Mucosa of stomach (tissue), 1 donor: Measurements from ENCODE around the gene SEMA7A.

Source experiments
- H3K27me3 ChIP-seq: one replicate; pipeline ENCODE4 v1.7.0; 2013; ENCODE audit warnings: mild to moderate bottlenecking, low read length; ENCODE audit not compliant: control insufficient read depth, insufficient read depth
- H3K36me3 ChIP-seq: one replicate; pipeline ENCODE4 v1.7.0; 2013; ENCODE audit warnings: low read length; ENCODE audit not compliant: control insufficient read depth, insufficient read depth
- H3K4me1 ChIP-seq: one replicate; pipeline ENCODE4 v1.7.0; 2013; ENCODE audit warnings: mild to moderate bottlenecking, low read length; ENCODE audit not compliant: control insufficient read depth, insufficient read depth
- H3K4me3 ChIP-seq: one replicate; pipeline ENCODE4 v1.7.0; 2013; ENCODE audit warnings: low read length
- H3K9ac ChIP-seq: one replicate; pipeline ENCODE4 v1.7.0; 2013; ENCODE audit warnings: mild to moderate bottlenecking, low read length, moderate library complexity
- H3K9me3 ChIP-seq: one replicate; pipeline ENCODE4 v1.7.0; 2013; ENCODE audit warnings: mild to moderate bottlenecking, low read length, moderate library complexity; ENCODE audit not compliant: control insufficient read depth
- donor health status: Pancreatic carcinoma.

SEMA7A gene

DNA sequence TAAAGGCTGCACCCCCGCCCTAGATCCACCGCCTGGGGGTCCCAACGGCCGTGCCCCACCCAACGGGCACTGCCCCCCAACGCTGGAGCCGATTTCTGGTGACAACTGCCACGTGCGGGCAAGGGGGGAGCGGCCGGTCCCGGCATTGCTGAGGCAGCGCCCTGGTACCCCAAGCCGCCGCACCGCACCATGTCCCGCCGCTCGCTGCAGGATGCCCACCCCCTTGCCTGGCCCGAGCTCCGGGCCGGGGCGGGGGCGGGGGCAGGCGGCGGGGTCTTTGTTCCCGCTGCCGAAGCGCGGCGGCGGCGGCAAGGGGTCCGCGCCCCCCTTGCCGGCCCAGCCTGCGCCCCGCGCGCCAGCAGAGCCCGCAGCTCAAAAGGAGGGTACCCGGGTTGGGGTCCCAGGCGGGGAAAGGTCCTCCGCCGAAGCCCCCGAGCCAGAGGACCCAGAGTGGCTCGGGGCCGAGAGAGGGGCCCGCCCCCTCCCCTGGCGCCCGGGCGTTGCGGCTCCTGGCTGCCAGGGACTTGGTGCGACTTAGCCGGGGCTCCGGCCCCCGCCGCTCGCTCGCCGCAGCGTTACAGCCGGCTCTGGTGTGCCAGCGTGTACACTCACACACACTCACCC, 678 bp downstream of the SEMA7A start:
- peaks cover 30% of the 10 kb centered on the region for H3K27me3 ChIP-seq
- H3K4me1 ChIP-seq = peaks cover 7% of the 10 kb centered on the region
- H3K9ac ChIP-seq = peak overlapping the region; percentile 53

GRCh38 chr15:74432271-74432967, 1.3 kb downstream of the SEMA7A start:
- no peaks in the 10 kb centered on the region for H3K9me3 ChIP-seq
- H3K4me3 ChIP-seq = no peak overlapping the region
- peaks cover 7% of the 10 kb centered on the region for H3K4me1 ChIP-seq
- H3K9ac ChIP-seq = no peak overlapping the region
- H3K36me3 ChIP-seq = no peaks in the 10 kb centered on the region
- H3K27me3 ChIP-seq = peaks cover 30% of the 10 kb centered on the region

More for the DNA sequence above, 678 bp downstream of the SEMA7A start:
- Histone ChIP-seq H3K9me3 (no peaks in the 10 kb centered on the region), H3K4me3 (peak overlapping the region; percentile 15), H3K36me3 (no peaks in the 10 kb centered on the region)

DNA sequence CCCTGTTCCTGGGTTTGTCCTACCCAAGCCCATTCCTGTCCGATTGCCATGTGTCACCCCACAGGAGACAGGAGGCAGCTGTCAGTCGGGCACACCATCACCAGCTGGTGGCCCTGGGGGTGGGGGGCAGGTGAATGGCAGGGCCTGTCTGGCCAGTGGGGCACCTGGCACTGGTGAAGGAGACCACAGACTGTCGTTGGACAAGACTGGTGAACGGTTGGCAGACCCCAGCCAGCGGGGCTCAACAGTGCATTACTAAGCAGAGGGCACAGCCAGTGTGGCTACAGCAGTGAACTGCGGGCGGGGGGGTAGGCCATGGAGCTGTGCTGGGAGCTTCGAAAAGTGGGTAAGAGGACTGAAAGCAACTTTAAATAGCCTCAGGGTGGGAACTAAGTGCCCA, 2.1 kb downstream of the SEMA7A start:
- Histone ChIP-seq H3K4me1 (peaks cover 7% of the 10 kb centered on the region), H3K4me3 (no peak overlapping the region), H3K9ac (no peak overlapping the region), H3K36me3 (no peaks in the 10 kb centered on the region), H3K9me3 (no peaks in the 10 kb centered on the region), H3K27me3 (peaks cover 30% of the 10 kb centered on the region)

DNA sequence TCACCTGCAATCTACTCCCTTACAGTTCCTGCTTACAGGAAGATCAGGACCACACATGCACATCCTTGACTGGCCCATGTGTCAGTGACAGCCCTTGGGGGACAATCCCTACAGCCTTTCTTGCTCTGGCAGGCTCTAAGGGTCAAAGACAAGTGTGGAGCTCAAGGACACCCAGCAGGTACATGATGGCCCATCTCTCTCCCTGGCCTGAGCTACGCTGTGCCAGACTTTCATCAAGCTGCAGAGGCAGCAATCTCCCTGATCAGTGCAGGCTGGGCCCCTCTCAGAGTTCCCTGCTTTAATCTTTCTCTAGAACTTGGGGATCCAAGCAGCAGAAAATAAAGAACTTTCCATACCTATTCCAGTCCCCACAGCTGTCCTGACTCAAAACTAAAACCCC, 2.6 kb downstream of the SEMA7A start:
- Histone ChIP-seq H3K36me3 (no peaks in the 10 kb centered on the region), H3K27me3 (peaks cover 30% of the 10 kb centered on the region), H3K9me3 (no peaks in the 10 kb centered on the region), H3K9ac (no peak overlapping the region), H3K4me1 (peaks cover 7% of the 10 kb centered on the region), H3K4me3 (no peak overlapping the region)

- no peaks in the 10 kb centered on the region for H3K36me3 ChIP-seq
- no peak overlapping the region for H3K4me3 ChIP-seq
- no peaks in the 10 kb centered on the region for H3K9me3 ChIP-seq
- peaks cover 7% of the 10 kb centered on the region for H3K4me1 ChIP-seq
- no peak overlapping the region for H3K9ac ChIP-seq
- peaks cover 30% of the 10 kb centered on the region for H3K27me3 ChIP-seq
These were observed 3.2 kb downstream of the SEMA7A start for GRCh38 chr15:74430510-74430951.

GRCh38 chr15:74429781-74430400, 3.9 kb downstream of the SEMA7A start:
- Histone ChIP-seq H3K36me3 (no peaks in the 10 kb centered on the region), H3K27me3 (peaks cover 30% of the 10 kb centered on the region), H3K9me3 (no peaks in the 10 kb centered on the region), H3K4me1 (peaks cover 7% of the 10 kb centered on the region), H3K9ac (no peak overlapping the region), H3K4me3 (no peak overlapping the region)

DNA sequence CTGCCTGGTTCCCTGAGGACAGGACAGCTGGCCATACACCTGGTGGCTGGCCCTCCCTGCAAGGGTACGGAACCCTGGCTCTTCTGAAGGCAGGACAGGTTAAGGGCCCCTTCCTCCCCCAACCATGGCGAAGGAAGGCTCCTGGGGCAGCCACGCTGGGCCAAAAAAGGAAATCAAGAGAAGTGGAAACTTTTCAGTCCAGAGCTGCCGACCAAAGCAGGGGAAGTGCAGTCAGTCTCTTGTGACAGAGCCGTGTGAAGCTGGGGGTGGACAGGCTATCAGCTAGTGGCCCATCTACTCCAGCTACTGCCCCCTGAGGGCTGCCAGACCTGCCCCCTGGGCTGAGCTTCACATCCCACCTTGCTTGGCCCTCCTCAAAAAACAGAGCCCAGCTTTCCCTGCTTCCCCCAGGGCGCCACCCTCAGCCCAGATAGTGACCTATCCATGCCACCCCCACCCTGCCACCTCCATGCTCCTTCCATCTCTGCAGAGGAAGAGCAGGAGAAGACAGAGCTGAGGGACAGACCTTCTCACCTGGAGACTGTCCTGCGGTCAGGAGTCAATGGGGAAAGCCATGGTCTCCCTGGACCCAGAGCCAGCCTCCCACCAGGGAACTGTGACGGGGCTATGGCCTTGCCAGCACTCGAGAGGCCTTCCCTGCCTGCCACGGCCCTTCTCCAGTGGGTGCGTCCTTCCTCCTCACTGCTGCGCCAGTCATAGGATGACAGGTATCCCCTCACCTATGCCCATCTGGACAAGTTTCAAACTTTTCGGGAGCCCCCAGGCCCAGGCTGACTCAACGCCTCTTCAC, 4.6 kb downstream of the SEMA7A start:
- H3K36me3 ChIP-seq = no peaks in the 10 kb centered on the region
- H3K4me3 ChIP-seq = no peak overlapping the region
- H3K27me3 ChIP-seq = peaks cover 30% of the 10 kb centered on the region
- H3K9me3 ChIP-seq = no peaks in the 10 kb centered on the region
- H3K9ac ChIP-seq = no peak overlapping the region
- peaks cover 7% of the 10 kb centered on the region for H3K4me1 ChIP-seq

GRCh38 chr15:74428442-74428787, 5.3 kb downstream of the SEMA7A start:
- Histone ChIP-seq H3K9ac (no peak overlapping the region), H3K4me1 (peaks cover 7% of the 10 kb centered on the region), H3K4me3 (no peak overlapping the region), H3K36me3 (no peaks in the 10 kb centered on the region), H3K9me3 (no peaks in the 10 kb centered on the region), H3K27me3 (peaks cover 29% of the 10 kb centered on the region)

- H3K4me3 ChIP-seq = no peak overlapping the region
- no peaks in the 10 kb centered on the region for H3K36me3 ChIP-seq
- peaks cover 23% of the 10 kb centered on the region for H3K27me3 ChIP-seq
- H3K9me3 ChIP-seq = no peaks in the 10 kb centered on the region
- no peak overlapping the region for H3K9ac ChIP-seq
- peaks cover 5% of the 10 kb centered on the region for H3K4me1 ChIP-seq
These were observed 5.9 kb downstream of the SEMA7A start for GRCh38 chr15:74427607-74428441.

DNA sequence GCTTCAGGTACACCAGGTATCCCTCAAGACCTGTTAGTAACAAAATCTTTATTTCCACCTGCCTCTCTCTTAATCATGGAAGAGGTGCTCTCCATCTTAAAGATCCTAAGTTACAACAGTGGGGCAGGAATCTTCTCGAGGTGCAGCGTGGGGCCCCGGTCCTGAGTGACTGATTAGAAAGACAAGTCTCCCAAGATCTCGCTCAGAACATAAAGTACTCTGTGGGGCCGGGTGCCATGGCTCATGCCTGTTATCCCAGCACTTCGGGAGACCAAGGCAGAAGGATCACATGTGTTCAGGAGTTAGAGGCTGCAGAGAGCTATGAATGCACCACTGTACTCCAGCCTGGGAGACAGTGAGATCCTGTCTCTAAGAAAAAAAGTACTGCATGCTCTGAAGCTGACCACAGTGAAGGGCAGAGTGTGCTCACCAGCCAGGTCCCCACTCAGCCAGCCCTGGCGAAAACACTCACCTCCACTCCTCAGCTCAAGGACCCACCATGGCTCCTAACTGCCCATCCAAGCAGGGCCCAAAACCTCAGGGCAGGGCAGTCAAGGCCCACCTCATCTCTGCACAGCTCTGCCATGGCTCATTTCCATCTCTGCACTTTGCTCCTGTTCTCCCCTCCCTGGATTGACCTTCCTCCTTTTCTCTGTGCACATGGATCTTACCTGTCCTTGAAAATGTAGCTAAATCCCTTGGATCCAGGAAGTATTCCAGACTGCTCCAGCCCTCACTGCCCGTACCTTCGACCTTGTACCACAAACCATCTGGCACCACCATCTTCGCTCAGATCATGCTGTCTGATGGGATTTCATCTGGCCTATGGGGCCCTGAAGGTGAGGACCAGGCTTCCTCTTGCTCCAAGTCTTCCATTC, 7.1 kb downstream of the SEMA7A start:
- no peaks in the 10 kb centered on the region for H3K9me3 ChIP-seq
- H3K36me3 ChIP-seq = no peaks in the 10 kb centered on the region
- peaks cover 11% of the 10 kb centered on the region for H3K27me3 ChIP-seq
- H3K4me3 ChIP-seq = no peak overlapping the region
- H3K4me1 ChIP-seq = no peaks in the 10 kb centered on the region
- H3K9ac ChIP-seq = no peak overlapping the region

DNA sequence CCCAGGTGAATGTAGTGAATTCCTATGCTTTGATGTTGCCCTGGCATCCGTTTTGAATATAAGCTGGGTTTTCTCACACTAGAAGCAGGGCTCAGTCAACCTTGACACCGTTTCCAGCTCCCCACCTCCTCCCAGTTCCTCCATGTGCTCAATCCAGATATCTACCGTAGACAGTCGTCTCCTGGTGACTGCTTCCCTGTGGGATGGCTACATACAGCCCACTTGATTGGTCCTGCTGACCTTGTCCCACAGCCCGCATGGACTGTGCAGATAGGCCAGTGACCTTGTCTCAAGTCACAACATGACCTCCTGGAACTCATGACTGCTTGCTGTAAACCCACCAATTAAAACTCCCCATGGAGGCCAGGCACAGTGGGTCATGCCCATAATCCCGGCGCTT, 8.1 kb downstream of the SEMA7A start:
- Histone ChIP-seq H3K9me3 (no peaks in the 10 kb centered on the region), H3K36me3 (no peaks in the 10 kb centered on the region), H3K4me1 (no peaks in the 10 kb centered on the region), H3K27me3 (peaks cover 1% of the 10 kb centered on the region), H3K9ac (no peak overlapping the region), H3K4me3 (no peak overlapping the region)
